Activated CD4-positive, CD25-positive, alpha-beta regulatory T cell treated with anti-CD3 and anti-CD28 coated beads, Interleukin-2, amount 50 U/mL, for 72 hours (primary cell): ENCODE results near the gene MTARC2.

Experiments
- DNase-seq: peaks from one replicate; pipeline ENCODE4 v3.0.0; 2021

MTARC2 gene

DNA sequence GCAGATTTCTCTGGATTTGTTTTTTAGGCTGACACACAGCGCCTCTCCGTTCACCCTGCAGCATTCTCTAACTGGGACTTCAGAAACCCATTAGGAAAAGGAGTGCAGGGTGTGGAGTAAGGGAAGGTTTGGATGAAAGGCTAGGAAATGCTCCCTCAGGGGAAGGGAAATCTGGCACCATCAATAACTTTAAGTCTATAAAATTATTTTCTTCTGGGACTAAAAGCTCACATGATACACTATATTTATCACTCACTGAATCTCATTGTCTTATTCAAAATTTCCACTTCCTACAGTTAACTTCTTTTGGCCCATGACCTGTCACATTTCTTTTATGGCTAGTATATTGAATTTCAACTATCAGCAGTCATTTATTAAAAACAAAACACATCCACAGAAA is 85.3 kb downstream of the MTARC2 start:
- DNase-seq: no peak
